ENCODE data around the gene MED8.
A peak's percentile ranks its signal among the peaks of the same experiment; 100 is the strongest.
"Not testable (repeated sequence)": the region's sequence is repeated elsewhere in the genome, so short reads cannot be mapped to it uniquely, and the experiment has no call there.

The MED8 gene

DNA sequence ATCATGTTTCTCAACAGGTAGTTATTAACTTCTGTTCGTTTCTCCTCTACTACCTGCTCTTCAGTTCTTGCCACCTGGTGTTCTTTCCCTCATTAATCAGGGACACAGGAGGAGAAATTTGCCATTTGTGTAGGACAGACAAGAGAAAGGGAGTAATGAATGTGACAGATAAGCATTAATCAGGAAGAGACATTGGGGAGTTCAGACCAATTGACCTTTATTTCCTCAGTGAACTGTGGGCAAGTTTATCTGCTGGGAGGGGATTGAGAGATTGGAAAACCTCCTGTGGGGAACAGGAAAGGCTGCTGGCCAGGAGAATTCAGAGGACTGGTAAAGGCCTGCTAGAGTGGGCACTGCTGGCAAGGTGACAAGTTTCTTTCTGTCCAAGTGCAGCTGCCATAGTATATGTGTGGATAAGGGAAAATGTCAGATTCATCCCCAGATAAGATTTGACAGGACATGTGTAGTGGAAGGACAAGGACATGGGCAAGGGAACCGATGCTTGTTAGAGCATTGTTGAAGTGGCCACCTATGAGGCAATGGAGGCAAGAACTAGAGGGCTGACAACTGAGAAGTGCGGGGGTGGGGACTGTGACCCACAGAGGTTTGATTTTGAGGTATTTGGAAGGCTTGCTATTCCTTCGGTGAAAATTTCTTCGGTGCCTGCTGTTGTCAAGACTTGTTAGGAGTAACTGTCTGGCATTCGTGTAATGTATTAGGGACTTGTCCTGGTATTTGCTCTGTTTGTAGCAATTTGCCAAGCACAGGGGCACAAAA is 12.7 kb upstream of the MED8 start:
- TF ChIP-seq, protein P1, sequence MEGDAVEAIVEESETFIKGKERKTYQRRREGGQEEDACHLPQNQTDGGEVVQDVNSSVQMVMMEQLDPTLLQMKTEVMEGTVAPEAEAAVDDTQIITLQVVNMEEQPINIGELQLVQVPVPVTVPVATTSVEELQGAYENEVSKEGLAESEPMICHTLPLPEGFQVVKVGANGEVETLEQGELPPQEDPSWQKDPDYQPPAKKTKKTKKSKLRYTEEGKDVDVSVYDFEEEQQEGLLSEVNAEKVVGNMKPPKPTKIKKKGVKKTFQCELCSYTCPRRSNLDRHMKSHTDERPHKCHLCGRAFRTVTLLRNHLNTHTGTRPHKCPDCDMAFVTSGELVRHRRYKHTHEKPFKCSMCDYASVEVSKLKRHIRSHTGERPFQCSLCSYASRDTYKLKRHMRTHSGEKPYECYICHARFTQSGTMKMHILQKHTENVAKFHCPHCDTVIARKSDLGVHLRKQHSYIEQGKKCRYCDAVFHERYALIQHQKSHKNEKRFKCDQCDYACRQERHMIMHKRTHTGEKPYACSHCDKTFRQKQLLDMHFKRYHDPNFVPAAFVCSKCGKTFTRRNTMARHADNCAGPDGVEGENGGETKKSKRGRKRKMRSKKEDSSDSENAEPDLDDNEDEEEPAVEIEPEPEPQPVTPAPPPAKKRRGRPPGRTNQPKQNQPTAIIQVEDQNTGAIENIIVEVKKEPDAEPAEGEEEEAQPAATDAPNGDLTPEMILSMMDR (IDR thresholded peaks at IDR 0.05; ENCODE audit: control insufficient read depth, insufficient read depth, low read depth, low read length, missing control alignments), result no peak
- H3K4me3 ChIP-seq (ENCODE audit: control insufficient read depth, low read depth, low read length), result no peak overlapping the region
- DNase-seq (ENCODE audit: low read depth), result no peak

DNA sequence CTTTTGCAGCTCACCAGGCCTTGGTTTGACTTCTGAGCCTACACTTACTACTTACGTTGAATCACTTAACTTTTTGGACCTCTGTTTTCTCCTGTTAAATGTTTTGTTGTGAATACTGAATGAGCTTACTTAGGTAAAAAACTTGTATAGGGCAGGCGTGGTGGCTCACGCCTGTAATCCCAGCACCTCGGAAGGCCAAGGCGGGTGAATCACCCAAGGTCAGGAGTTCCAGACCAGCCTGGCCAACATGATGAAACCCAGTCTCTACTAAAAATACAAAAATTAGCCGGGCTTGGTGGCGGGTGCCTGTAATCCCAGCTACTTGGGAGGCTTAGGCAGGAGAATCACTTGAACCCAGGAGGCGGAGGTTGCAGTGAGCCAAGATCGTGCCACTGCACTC is 10.8 kb upstream of the MED8 start:
- DNase-seq (ENCODE audit: low read depth); H3K4me3 ChIP-seq (ENCODE audit: control insufficient read depth, low read depth, low read length): not testable (repeated sequence)

DNA sequence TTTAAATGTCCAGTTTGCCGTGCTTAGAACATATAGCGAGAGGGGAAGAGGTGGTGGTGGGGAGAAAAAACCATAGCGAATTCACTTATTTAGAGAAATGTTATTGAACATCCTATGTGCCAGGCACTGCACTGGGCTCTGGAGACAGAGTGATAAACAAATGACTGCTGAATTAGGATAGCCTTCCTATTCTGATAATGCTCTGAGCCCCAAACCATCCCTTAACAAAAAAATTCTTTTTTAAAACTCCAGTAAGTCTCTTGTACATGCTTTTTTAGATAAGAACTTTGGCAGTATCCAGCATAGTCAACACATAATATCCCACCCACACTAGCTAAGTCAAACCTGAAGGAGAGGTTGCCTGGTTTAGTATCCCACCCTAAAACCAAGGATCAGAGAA is 8.6 kb upstream of the MED8 start:
- TF ChIP-seq, protein P1 (IDR thresholded peaks at IDR 0.05; ENCODE audit: control insufficient read depth, insufficient read depth, low read depth, low read length, missing control alignments), result no peak
- no peak for DNase-seq (ENCODE audit: low read depth)
- H3K4me3 ChIP-seq (ENCODE audit: control insufficient read depth, low read depth, low read length), result no peak overlapping the region

DNA sequence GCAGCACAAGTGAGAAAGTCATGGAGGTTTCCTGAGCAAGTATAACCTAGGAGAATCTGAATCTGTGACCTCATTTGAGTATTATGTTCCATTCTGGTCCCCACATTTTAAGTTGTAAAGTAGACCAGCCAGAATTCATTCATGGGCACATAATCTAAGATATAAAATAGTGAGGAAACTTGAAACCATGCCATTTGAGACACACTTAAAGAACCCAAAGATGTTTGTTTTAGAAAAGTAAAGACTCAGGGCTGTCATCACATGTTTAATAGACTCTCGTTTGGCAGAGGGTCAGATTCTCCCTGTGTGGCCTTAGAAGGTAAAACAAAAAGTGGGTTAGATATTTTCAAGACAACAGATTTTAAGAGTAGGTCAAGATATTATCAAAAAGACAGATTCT is 6.5 kb upstream of the MED8 start:
- no peak for DNase-seq (ENCODE audit: low read depth)
- no peak overlapping the region for H3K4me3 ChIP-seq (ENCODE audit: control insufficient read depth, low read depth, low read length)
- TF ChIP-seq, protein P1 (IDR thresholded peaks at IDR 0.05; ENCODE audit: control insufficient read depth, insufficient read depth, low read depth, low read length, missing control alignments), result no peak

DNA sequence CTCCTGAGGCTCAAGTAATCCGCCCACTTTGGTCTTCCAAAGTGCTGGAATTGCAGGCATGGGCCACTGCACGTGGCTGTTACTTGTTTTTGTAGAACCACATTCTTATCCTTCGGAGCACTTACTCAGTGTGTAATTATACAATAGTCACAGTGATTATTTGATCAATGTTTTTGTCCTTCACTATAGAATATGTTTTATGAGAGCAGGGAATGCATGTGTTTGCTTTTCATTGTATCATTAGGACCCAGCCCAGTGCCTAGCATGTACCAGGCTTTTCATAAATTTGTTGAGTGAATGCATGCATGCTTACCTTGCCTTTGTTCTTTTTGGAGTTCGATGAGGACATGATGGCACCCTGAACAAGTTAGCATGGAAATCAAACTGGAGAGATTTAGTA is 5.9 kb upstream of the MED8 start:
- TF ChIP-seq, protein P1 (IDR thresholded peaks at IDR 0.05; ENCODE audit: control insufficient read depth, insufficient read depth, low read depth, low read length, missing control alignments), result no peak
- no peak for DNase-seq (ENCODE audit: low read depth)
- H3K4me3 ChIP-seq (ENCODE audit: control insufficient read depth, low read depth, low read length), result no peak overlapping the region

DNA sequence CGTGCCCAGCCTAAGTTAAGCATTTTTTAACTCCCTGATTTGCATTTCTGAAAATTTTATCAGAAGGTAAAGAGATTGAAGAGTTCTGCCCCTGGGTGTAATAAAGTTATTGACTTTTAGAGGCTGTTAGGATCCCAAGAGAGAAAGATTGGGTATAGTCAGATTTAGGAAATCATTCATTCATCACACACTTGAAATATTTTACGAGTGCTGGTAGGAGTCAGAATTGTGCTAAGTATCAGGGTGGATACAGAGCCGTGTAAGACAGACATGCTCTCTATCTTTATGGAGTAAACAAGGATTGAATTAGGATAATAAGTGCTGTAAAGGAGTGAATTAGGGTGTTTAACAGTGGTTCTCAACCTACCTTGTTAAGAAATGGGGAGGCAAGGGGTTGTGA is 3.1 kb upstream of the MED8 start:
- no peak overlapping the region for H3K4me3 ChIP-seq (ENCODE audit: control insufficient read depth, low read depth, low read length)
- no peak for DNase-seq (ENCODE audit: low read depth)
- TF ChIP-seq, protein P1 (IDR thresholded peaks at IDR 0.05; ENCODE audit: control insufficient read depth, insufficient read depth, low read depth, low read length, missing control alignments), result no peak

DNA sequence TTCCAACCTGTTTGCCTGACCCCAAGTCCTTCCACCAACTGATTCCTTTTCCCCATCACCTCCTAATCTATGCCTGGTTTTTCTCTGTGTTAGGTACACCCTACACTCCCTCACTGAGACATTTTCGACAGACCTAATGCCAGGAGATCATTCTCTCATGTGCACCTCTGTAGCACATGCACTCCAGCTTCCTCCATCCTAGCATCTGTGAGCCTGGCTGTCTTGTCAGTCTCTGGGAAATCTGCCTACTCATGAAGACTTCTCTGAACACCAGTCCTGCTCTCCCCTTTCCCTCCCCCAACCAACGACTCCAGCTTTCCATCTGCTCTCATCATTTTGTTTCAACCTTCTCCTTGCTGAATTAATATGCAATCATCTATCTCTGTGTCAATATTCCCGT is 987 bp downstream of the MED8 start:
- peak overlapping the region; percentile 99 for H3K4me3 ChIP-seq (ENCODE audit: control insufficient read depth, low read depth, low read length)
- TF ChIP-seq, protein P1 (IDR thresholded peaks at IDR 0.05; ENCODE audit: control insufficient read depth, insufficient read depth, low read depth, low read length, missing control alignments), result no peak
- no peak for DNase-seq (ENCODE audit: low read depth)

Data from AG09309 (cell line).